Astrocyte (in vitro differentiated cells and primary cell): ENCODE measurements around the gene ILDR1.

Source experiments
- EZH2 ChIP-seq: IDR thresholded peaks from 2 replicates; pipeline ENCODE4 v1.6.1; 2012; ENCODE audit warnings: mild to moderate bottlenecking, low read length, inconsistent platforms; ENCODE audit not compliant: insufficient read depth
- TF ChIP-seq, protein P1 (sequence below): IDR thresholded peaks from 2 replicates; pipeline ENCODE4 v1.5.1; 2011; ENCODE audit warnings: low read depth, mild to moderate bottlenecking, inconsistent platforms, low read length, moderate library complexity; ENCODE audit not compliant: insufficient read depth

DNA sequence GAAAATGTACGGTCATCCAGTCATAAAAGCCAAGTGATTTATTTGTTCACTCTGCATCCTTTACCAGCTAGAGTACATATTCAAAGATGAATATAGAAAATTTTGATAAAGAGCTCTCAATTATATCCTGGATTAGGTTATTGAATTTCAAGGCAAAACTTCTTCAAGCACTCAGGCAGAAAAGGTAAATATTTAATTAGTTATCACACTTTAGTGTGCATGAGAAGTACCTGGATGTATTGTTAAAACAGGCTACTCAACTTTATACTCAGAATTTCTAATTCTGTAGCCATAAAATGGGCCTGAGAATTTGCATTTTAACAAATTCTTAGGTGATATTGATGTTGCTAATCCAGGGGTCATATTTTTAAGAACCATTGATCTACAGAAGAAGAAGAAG is 45.3 kb downstream of the ILDR1 start:
- TF ChIP-seq, protein P1, sequence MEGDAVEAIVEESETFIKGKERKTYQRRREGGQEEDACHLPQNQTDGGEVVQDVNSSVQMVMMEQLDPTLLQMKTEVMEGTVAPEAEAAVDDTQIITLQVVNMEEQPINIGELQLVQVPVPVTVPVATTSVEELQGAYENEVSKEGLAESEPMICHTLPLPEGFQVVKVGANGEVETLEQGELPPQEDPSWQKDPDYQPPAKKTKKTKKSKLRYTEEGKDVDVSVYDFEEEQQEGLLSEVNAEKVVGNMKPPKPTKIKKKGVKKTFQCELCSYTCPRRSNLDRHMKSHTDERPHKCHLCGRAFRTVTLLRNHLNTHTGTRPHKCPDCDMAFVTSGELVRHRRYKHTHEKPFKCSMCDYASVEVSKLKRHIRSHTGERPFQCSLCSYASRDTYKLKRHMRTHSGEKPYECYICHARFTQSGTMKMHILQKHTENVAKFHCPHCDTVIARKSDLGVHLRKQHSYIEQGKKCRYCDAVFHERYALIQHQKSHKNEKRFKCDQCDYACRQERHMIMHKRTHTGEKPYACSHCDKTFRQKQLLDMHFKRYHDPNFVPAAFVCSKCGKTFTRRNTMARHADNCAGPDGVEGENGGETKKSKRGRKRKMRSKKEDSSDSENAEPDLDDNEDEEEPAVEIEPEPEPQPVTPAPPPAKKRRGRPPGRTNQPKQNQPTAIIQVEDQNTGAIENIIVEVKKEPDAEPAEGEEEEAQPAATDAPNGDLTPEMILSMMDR = no peak
- TF ChIP-seq EZH2 = no peak
